ENCODE results near the gene RETN.

GRCh38 chr19:7622933-7623685, 45.7 kb upstream of the RETN start:
- TF ChIP-seq CTCF (IDR thresholded peaks at IDR 0.05) (no peak), POLR2A (IDR thresholded peaks at IDR 0.05) (no peak)
